Amniotic epithelial cell (primary cell): ENCODE measurements around the gene OR4D6.
"Not testable (repeated sequence)": the region's sequence is repeated elsewhere in the genome, so short reads cannot be mapped to it uniquely, and the experiment has no call there.

Source experiments
- DNase-seq: peaks from one replicate; pipeline ENCODE4 v3.0.0-alpha.2; 2010; ENCODE audit warnings: low read depth

Gene OR4D6

DNA sequence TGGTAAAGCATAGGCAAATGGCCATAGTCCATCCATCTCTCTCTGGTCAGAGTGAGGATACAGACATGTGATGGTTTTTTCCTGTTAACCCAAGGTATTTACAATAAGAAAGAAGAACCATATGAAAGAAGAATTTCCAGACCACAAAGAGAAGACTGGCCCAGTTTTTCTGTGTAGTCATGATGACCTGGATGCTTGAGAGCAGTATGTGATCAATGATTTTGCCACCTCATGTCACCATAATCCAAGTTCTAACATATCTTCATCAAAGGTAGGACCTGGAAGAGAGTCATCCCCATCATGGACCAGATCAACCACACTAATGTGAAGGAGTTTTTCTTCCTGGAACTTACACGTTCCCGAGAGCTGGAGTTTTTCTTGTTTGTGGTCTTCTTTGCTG is at the start of gene OR4D6:
Gene OR4D6 (plus strand): TSS at position 301 of the 400 bp plus-strand sequence. CDS start 0 bp downstream, at position 301.
- no peak for DNase-seq

DNA sequence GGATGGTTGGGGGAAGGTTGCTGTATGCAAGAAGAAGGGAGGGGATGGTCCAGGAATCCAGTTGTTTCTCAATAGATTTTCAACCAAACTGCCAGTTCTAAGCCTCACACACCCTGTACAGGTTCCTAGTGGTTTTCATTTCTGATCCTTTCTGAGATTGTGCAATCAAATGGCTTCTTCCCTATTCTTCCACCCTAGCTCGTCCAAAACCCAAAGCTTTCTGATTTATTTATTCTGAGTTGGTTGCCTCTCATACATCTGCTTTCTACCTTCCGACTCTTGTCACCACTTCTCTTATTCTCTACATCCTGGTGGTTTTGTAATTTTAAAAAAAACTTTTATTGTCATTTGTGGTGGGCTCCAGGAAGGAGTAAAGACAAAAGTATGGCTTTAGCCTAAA is 43.1 kb upstream of the OR4D6 start:
- DNase-seq, result no peak

DNA sequence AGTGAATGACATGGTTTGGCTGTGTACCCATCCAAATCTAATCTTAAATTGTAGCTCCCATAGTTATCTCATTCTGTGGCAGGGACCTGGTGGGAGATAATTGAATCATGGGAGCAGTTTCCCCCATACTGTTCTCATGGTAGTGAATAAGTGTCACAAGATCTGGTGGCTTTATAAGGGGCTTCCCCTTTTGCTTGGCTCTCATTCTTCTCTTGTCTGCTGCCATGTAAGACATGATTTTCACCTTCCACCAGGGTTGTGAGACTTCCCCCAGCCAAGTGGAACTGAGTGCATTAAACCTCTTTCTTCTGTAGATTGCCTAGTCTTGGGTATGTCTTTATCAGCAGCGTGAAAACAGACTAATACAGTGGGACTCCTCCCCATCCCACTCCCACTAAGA is 41.6 kb upstream of the OR4D6 start:
- no peak for DNase-seq

DNA sequence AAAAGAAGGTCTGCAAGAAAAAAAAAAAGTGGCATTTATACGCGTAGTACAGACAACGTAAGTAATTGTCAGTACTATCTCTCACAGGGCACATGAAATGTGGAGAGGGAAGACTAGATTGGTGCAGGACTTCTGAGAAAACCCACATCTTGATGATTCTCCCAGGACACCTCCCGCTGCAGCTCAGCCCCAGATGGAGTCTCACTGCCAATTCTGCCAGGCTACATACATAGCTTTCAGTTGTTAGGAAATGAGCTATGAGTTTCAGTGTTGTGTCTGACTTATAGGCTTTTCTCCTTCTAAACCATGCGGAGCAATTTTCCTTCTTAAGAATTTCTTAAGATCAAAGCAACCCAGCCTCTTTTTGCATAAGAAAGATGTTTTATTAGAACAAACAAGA is 40.1 kb upstream of the OR4D6 start:
- no peak for DNase-seq

DNA sequence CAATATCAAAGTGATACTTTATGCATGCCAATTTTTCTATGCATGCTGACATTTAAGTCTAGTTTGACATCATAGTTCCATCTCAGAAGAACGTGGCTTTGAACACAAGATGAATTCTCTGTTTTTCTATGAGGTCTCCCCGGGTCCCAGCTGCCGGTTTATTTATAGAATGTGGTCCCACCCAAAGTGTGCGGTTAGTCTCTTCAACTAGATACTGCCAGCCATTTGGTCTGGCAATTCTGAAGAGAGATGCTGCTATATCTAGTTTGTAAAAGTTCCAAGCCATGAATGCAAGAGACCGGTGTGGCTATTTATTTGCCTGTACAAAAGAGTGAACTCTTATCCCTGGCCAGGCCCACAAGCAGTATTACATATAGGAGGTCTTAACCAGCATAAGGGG is 39.7 kb upstream of the OR4D6 start:
- DNase-seq, result no peak

DNA sequence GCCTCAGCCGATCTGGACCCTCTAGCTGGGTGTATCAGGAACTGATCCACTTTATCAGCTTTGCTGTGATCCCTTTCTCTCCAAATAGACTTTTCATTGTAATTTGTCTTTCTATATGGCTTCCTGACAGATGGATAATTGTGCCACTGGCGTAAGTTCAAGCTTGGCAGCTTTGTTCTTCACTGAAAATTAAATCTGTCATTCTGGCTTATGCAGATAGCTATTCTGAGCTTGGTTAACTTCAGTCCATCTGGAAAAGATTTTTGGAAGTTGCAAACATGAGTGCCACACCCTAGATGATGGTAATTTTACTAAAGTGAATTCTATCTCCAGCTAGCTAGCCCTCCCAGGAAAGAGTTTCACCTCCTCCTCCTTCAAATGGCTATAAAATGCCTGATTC is 38.6 kb upstream of the OR4D6 start:
- no peak for DNase-seq

DNA sequence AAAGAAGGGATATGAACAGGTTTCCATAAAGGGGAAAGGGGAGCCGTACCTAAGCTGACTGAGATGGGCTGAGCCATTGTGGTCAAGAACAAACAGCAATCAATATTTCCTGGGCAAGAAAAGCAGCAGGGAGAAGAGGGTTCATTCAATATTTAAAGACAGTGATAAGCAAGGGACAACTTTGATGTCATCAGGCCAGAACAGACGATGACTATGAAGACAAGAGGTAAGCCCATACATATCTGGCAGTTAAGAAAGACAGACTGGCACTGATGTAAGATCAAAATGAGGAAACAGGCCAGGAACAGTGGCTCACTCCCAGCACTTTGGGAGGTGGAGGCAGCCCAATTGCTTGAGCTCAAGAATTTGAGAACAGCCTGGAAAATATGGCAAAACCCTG is 32.9 kb upstream of the OR4D6 start:
- no peak for DNase-seq

DNA sequence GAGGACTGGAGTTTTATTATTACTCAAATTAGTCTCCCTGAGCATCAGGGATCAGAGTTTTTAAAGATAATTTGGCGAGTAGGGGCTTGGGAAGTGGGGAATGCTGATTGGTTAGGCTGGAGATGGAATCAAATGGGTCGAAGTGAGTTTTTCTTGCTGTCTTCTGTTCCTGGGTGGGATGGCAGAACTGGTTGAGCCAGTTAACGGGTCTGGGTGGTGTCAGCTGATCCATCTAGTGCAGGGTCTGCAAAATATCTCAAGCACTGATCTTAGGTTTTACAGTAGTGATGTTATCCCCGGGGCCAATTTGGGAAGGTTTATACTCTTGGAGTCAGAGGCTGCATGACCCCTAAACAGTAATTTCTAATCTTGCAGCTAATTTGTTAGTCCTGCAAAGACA is 31.6 kb upstream of the OR4D6 start:
- no peak for DNase-seq

DNA sequence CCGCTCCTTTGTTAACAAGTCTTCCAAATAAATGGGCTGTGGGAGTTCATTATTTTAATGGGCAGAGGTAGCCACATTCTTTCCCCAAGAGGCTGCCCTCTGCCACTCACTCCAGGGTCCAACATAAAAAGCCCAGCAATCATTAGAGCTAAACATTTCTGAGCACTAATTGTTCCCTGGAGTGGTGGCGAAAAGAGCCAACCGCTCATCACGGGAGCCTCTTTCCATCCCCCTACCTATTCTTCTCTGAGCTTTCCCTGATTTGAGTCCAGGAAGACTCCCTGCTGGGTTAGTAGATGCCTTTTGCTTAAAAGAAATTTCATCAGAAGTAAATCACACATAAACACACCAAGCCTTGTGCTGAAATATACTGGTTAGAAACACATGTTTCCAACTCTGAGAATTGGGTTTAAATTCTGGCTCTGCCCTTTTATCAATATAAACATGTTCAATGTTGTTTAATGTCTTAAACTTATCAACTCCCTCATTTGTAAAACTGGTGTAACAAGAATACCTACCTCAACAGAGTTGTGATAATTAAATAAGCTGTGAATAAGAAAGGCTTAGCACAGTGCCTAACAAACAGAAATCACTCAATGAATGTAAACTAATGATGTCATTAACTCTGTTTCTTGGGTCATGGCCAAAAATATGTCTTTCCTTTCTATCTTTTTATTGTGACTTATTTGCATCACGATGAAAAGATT is 30.2 kb upstream of the OR4D6 start, which contains the start of gene OR5A2:
Gene OR5A2 (minus strand): TSS at position 53 of the 707 bp plus-strand sequence. CDS start 3,460 bp downstream, outside the sequence.
- no peak for DNase-seq

DNA sequence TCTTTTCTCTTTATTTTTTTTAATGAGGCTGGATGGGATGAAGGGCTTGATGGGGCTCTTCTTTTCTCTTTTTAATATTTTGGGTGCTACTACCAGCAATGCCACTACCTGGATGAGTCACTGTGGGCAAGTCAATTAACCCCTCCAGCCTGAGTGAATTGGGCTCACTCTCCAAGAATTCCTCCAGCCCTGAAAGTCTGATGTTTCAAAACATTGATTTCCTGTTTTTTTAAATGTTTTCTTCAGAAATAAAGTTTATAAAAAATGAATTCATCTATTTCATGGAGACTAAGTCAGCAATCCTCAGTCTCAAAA is 29.7 kb upstream of the OR4D6 start:
- no peak for DNase-seq

DNA sequence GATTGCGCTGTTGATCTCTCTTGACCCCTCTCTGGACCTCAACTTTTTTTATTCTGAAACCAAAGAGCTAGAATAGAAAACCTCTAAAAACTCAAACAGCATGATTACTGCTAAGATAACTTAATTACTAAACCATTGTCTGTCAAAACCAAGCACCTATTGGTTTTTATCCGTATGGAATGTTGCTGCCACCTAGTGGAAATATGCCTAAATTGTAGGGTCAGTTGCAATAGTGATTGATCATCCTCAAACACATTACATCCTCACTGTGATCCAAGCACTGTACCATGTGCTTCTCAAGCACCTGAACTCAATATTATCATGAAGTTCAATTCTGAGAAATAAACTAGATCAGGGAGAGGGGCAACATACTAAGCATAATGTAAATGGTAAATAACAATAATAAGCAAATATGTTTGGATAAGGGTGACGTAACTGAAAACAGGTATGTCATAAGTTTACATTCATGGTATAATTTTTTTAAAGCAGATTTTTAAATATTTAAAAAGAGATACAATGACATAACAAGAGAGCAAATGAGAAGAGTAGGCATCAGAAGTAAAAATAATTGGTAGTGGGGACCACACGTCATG is 26.7 kb upstream of the OR4D6 start:
- DNase-seq, result peak; percentile 34

DNA sequence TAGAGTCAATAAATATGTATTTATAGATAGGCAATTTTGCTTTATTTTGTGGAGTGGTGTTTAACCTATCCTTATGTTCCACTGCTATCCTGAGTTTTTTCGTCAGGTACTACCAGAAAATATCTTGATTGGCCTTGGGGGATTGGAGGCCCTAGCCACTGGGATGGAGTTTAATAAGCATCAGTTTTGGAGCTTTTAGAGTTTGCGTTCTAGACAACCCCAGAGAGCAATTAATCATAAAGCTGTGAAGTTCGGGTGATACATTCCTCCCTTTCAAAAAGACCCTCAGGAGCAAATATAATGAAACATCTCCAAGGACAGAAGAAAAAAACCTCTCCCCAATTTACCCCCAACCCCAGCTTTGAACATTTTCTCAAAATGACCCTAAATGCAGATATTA is 20.6 kb upstream of the OR4D6 start, which contains the start of gene OR5A1:
Gene OR5A1 (plus strand): TSS at position 301 of the 400 bp plus-strand sequence. CDS start 6,700 bp downstream, outside the sequence.
- DNase-seq, result no peak

DNA sequence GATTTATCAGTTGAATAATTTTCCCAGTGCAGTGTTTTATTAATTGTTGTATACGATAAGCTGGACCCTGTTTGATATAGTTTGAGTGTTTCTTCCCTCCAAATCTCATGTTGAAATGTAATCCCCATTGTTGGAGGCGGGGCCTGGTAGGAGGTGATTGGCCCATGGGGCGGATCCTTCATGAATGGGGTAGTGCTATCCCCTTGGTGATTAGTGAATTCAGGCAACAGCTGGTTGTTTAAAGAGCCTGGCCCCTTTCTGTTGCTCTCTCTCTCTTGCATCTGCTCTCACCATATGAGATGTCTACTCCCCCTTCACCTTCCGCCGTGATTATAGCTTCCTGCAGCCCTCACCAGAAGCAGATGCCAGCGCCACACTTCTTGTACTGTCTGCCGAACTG is 19.0 kb upstream of the OR4D6 start:
- DNase-seq, result no peak

DNA sequence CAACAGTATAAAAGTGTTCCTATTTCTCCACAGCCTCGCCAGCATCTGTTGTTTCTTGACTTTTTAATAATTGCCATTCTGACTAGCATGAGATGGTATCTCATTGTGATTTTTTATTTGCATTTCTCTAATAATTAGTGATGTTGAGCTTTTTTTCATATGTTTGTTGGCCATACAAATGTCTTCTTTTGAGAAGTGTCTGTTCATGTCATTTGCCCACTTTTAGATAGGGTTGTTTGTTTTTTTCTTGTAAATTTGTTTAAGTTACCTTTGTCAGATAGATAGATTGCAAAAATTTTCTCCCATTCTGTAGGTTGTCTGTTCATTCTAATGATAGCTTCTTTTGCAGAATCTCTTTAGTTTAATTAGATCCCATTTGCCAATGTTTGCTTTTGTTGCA is 11.1 kb upstream of the OR4D6 start:
- DNase-seq, result not testable (repeated sequence)

DNA sequence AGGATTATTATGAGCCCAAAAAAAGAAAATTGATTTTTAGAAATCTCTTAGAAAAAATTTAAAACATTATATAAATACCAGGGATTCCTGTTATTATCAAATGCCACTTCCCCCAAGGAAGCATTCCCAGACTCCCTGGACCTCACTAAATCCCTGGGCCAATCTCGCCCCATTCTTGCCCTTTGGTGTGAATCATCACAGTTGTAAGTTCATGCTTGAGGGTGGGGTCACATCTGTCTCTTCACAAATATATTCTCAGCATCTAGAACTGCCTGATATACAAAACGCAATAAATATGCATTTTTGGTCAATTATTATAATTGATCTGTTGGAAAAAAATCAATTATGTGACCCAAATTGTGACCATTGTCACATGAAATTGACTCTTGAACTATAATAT is 8.3 kb upstream of the OR4D6 start:
- DNase-seq, result no peak

DNA sequence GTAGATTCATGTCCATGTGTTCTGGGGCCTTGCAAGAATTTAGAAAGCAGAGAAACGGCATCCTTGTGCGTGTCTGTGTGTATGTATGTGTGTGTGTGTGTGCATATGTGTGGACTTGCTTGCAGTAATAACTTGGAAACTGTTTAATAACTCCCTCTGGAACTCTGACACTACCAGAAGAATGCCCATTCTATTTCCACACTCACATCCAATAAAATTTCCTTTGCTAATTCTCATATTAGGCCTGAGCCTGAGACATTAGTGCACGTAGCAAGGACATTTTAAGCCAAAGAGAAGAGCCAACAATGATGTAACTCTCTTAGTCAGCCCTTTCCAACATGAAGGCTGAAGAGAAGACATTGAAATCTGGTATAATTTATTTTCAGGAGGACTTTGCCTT is 3.2 kb downstream of the OR4D6 start:
- DNase-seq, result no peak

DNA sequence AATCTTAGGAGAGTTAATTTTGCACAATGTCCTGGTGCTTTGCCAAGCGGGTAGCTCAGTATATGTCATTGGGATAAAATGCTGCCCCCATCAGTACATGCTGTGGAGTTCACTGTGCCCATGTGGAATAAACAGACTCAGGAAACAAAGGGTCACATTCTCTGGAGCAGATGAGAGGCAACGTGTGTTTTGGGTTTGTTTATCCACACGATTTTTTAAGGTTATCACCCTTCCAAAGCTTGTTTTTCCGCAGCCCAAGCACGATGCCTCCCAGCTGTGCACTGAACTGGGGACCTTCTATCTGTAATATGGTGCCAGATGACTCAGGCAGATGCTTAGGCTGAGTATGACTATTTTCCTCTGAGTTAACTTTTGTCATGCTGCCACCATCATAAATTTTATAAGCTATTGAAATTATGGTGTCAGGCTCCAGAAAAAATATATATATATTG is 6.5 kb downstream of the OR4D6 start:
- no peak for DNase-seq

DNA sequence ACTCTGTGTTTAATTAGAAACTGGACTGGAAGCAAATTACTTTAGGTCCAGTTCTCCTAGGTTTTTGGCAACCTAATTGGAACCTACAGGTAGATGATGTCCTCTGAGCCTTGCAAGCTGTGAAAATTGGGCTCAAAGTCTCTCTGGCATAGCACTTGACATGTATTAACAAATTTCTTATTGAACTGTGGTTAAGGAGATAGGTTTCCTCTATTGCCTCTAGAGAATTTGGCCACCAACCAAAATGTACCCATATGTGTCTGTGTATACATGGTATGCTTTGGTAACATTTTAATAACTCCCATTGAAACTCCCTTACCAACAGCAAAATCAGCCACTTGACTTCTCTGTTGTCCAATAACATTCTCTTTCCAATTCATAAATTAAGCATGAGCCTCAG is 16.3 kb downstream of the OR4D6 start, which contains the start of gene OR4D10:
Gene OR4D10 (plus strand): TSS at position 301 of the 400 bp plus-strand sequence. CDS start 4,115 bp downstream, outside the sequence.
- no peak for DNase-seq

DNA sequence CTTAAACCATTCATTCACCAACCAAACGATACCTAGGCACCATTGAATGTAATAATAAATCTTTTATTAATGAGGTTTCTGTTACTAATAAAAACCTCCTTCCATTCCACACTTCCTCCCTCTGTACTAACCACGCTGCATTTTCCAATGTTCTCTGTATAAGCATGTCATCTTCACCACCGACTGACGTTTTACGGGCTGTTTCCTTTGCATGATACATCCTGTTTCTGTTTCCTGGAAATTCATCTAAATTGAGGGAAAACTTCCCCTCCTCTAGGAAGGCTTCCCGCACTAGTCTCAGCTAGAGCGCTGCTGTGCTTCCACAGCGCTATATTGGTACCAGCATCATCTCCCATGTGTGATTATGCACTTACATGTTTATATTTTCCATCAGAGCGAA is 18.4 kb downstream of the OR4D6 start:
- DNase-seq, result no peak

DNA sequence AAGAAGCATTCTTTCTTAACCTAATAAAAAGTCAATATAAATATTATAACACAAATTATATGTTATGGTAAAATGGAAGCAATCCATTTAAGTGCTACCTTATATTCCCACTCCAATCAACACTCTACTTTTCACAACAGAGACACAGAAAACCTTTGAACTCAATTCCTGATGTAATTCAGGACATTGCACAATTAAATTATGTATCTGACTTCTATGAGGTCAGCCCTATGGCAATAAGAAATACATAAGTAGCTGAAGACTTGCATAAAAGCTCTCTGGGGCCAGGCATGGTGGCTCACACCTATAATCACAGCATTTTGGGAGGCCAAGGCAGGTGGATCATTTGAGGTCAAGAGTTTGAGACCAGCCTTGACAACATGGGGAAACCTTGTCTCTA is 23.1 kb downstream of the OR4D6 start:
- no peak for DNase-seq

DNA sequence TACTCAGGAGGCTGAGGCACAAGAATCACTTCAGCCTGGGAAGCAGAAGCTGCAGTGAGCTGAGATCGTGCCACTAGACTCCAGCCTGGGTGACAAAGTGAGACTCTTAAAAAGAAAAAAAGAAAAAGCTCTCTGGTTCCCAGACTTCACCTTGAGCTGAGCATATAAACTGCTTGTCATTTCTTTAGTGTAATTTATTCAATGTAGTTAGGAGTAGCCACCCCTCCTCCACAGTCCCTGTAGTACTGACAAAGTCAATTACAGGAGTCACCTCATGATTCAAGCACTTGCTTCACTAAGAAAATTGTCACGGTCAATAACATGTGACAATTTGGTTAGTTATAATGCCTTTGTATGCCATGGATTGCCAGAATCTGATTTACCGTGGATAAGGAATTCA is 23.6 kb downstream of the OR4D6 start:
- no peak for DNase-seq

DNA sequence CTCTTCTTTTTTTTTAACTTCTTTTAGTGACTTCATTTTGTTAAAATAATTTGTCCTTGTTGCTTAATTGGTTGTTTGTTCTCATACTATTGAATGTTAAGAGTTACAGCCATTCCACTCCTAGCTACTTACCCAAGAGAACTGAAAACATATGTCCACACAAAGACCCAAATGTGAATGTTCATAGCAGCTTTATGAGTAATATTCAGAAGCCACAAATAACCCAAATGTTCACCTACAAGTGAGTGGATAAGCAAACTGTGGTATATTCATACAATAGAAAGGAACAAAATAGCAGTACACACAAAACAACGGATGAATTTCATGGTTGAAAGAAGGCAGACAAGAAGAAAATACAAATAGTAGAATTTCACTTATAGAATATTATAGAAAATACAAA is 45.2 kb downstream of the OR4D6 start:
- DNase-seq, result no peak

DNA sequence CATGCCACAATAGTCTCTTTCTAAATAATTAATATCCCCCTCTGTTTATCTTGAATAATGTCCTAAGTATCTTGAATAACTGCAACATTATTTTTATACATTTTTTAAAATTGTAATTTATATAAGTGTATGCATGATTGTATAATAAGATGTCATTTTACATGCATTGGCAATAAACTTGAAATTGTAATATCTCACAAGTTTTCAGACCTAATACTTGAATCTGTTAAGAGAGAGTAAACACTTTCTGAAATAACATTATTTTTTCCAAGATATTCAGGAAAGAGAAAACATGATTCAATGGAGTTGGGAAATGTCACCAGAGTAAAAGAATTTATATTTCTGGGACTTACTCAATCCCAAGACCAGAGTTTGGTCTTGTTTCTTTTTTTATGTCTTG is 46.5 kb downstream of the OR4D6 start, which contains the start of gene OR4D11:
Gene OR4D11 (plus strand): TSS at position 301 of the 400 bp plus-strand sequence. CDS start 0 bp downstream, at position 301.
- no peak for DNase-seq
